RWPE1 (cell line): ENCODE measurements around the gene ASPHD1.

ENCODE experiments used
- CTCF ChIA-PET: fragments of 350-600 bp; sonication (Branson Sonifier 250); formaldehyde crosslinking; extraction: SDS; loops from one replicate; lab custom pipeline; 2021; lab: Yijun Ruan, JAX
- POLR2A ChIA-PET: fragments of 400-600 bp; formaldehyde crosslinking; extraction: SDS; loops from one replicate; lab custom pipeline; 2020; ENCODE audit warnings: antibody characterized with exemption; ENCODE audit not compliant: low non-redundant PET; lab: Yijun Ruan, JAX
- DNase-seq: peaks from one replicate; pipeline ENCODE4 v3.0.0; 2012; ENCODE audit warnings: low spot score
- H3K27ac ChIP-seq: fragments of 450-650 bp; 2 replicates; pipeline ENCODE4 v1.5.1; 2017
- TF ChIP-seq, protein P1 (sequence below): fragments of 450-650 bp; conservative IDR thresholded peaks from 2 replicates; pipeline ENCODE4 v1.5.1; 2017; ENCODE audit warnings: low read depth, mild to moderate bottlenecking

ASPHD1 gene

GRCh38 chr16:29858149-29858849 is 42.0 kb upstream of the ASPHD1 start:
- ChIA-PET CTCF (interaction anchor here (0.6 kb wide), 2 partner anchors 132 to 840 kb away, joined by 3 read pairs; no protein-coding TSS in a partner anchor), POLR2A (no interaction called here)
- TF ChIP-seq, protein P1, sequence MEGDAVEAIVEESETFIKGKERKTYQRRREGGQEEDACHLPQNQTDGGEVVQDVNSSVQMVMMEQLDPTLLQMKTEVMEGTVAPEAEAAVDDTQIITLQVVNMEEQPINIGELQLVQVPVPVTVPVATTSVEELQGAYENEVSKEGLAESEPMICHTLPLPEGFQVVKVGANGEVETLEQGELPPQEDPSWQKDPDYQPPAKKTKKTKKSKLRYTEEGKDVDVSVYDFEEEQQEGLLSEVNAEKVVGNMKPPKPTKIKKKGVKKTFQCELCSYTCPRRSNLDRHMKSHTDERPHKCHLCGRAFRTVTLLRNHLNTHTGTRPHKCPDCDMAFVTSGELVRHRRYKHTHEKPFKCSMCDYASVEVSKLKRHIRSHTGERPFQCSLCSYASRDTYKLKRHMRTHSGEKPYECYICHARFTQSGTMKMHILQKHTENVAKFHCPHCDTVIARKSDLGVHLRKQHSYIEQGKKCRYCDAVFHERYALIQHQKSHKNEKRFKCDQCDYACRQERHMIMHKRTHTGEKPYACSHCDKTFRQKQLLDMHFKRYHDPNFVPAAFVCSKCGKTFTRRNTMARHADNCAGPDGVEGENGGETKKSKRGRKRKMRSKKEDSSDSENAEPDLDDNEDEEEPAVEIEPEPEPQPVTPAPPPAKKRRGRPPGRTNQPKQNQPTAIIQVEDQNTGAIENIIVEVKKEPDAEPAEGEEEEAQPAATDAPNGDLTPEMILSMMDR, result no peak
- no peak for DNase-seq
- H3K27ac ChIP-seq, result no peak overlapping the region

DNA sequence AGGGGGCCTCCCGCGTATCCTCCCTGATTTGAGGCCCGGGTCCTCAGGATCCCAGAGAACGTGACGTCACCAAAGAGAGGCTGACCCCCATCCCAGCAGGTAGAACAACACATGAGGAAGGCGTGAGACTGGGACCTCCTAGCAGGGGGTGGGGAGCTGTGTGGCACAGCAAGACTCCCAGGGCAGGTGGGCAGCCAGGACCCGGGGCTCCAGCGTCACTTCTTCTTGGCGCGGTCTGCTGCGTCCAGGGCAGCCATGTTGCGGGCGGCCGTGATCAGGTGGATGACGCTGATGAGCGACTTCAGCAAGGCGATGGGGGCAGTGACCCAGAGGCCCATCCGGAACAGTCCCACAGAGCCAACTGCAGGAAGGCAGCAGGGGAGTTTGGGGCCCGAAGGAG is 41.3 kb upstream of the ASPHD1 start:
- CTCF ChIA-PET, result no interaction called here
- POLR2A ChIA-PET, result no interaction called here
- no peak overlapping the region for H3K27ac ChIP-seq
- DNase-seq, result no peak
- TF ChIP-seq, protein P1, result no peak

DNA sequence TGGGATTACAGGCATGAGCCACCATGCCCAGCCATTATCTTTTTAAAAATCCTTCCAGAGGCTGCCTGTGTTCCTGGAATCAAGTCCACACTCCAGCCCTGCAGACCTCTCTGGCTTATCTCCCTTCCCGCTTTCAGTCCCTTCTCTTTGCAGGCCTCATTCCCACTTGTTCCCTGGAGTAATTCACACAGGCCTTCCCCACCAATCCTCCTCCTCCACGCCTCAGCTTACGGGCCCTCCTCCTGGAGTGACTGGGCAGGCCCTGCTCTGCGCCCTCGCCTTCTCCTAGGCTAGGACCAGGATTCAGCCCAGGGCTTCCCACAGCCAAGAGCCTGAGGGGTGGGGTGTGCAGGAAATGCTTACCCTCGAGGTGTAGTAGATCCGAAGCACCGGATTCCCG is 40.1 kb upstream of the ASPHD1 start:
- no peak for DNase-seq

DNA sequence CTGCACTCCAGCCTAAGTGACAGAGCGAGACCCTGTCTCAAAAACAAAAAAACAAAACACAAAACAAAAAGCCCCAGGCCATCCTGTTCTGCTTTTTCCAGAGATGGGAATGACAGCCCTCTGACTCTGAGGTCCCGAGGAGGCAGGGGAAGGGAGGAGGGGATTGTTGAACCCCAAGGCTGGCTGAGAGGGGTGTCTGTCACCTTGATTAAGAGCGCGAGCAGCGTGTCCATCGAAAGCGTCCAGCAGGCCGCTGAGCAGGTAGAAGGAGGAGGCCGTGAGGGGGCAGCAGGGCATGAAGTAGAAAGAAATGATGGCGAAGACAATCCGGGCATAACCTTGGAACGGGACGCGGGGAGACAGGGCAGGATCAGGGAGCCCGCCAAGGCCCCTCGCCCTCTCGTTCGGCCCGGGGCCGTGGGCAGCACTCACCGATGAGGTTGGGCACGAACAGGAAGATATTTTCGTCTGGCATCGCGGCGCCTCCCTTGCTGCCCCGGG is 37.9 kb upstream of the ASPHD1 start:
- POLR2A ChIA-PET, result no interaction called here

More for the DNA sequence above, 40.1 kb upstream of the ASPHD1 start:
- CTCF ChIA-PET, result interaction anchor here (2.4 kb wide), 1 partner anchor 12 kb away, joined by 9 read pairs; no protein-coding TSS in a partner anchor
- POLR2A ChIA-PET, result no interaction called here
- no peak overlapping the region for H3K27ac ChIP-seq
- TF ChIP-seq, protein P1, result no peak

GRCh38 chr16:29862884-29863668 is 37.2 kb upstream of the ASPHD1 start, which contains the start of gene CDIPT:
TSS of gene CDIPT (minus strand) at chr16:29863226. CDS start at chr16:29862857, 369 bp downstream.
- DNase-seq, result peak; percentile 93
- ChIA-PET POLR2A (interaction anchor here (0.6 to 0.7 kb wide), 2 partner anchors 8 to 171 kb away, joined by 3 read pairs; no protein-coding TSS in a partner anchor), CTCF (interaction anchor here (0.5 to 0.8 kb wide), 2 partner anchors 42 to 131 kb away, joined by 3 read pairs; no protein-coding TSS in a partner anchor)
- H3K27ac ChIP-seq, result peak within 1 kb of the TSS; percentile 85
- TF ChIP-seq, protein P1, result peak; percentile 82

More for the DNA sequence above, 37.9 kb upstream of the ASPHD1 start:
- peak overlapping the region; percentile 85 for H3K27ac ChIP-seq
- peak; percentile 13 for DNase-seq
- CTCF ChIA-PET, result interaction anchor here (0.8 to 2.4 kb wide), 2 partner anchors 14 to 131 kb away, joined by 3 to 9 read pairs; no protein-coding TSS in a partner anchor
- TF ChIP-seq, protein P1, result no peak

- peak overlapping the region; percentile 85 for H3K27ac ChIP-seq
- ChIA-PET CTCF (interaction anchor here (0.5 kb wide), 1 partner anchor 42 kb away, joined by 3 read pairs; no protein-coding TSS in a partner anchor), POLR2A (interaction anchor here (0.6 to 0.7 kb wide), 2 partner anchors 9 to 172 kb away, joined by 3 read pairs; no protein-coding TSS in a partner anchor)
- TF ChIP-seq, protein P1, result peak; percentile 37; the same call in 1 of the 2 replicates
- no peak for DNase-seq
Observed at GRCh38 chr16:29863669-29863984, 36.7 kb upstream of the ASPHD1 start.
